ENCODE data around the gene VAV2.
A peak's percentile ranks its signal among the peaks of the same experiment; 100 is the strongest.
"Not testable (repeated sequence)": the region's sequence is repeated elsewhere in the genome, so short reads cannot be mapped to it uniquely, and the experiment has no call there.

The VAV2 gene

DNA sequence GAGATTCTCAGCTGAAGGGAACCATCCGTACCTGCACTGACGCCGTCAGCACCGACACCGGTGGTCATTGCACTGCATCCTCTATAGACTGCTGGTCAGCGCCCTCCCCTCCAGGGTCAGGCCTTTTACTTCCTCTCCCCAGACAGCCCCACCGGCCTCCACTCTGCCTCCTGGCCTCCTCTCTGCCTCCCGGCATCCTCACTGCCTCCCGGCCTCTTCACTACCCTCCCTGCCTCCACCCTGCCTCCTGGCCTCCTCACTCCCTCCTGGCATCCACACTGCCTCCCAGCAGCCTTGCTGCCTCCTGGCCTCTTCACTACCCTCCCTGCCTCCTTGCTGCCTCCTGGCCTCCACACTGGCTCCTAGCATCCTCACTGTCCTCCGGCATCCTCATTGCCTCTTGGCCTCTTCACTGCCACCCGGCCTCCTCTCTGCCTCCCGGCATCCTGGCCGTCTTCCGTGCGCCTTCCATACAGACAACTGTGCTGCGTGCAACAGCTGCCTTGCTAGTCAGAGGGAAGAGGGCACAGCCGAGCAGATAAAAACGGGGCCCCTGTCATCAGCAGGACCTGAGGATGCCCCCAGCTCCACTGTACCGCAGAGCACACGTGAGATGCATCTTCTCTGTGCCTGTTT, 62.0 kb downstream of the VAV2 start:
- ChIA-PET POLR2A (ENCODE audit: low non-redundant PET) (no interaction called here), CTCF (no interaction called here)
- DNase-seq (ENCODE audit: low spot score) = no peak
- TF ChIP-seq, protein P1, sequence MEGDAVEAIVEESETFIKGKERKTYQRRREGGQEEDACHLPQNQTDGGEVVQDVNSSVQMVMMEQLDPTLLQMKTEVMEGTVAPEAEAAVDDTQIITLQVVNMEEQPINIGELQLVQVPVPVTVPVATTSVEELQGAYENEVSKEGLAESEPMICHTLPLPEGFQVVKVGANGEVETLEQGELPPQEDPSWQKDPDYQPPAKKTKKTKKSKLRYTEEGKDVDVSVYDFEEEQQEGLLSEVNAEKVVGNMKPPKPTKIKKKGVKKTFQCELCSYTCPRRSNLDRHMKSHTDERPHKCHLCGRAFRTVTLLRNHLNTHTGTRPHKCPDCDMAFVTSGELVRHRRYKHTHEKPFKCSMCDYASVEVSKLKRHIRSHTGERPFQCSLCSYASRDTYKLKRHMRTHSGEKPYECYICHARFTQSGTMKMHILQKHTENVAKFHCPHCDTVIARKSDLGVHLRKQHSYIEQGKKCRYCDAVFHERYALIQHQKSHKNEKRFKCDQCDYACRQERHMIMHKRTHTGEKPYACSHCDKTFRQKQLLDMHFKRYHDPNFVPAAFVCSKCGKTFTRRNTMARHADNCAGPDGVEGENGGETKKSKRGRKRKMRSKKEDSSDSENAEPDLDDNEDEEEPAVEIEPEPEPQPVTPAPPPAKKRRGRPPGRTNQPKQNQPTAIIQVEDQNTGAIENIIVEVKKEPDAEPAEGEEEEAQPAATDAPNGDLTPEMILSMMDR (conservative IDR thresholded peaks at IDR 0.05; ENCODE audit: low read depth) = no peak
- H3K27ac ChIP-seq = peak overlapping the region; percentile 59

DNA sequence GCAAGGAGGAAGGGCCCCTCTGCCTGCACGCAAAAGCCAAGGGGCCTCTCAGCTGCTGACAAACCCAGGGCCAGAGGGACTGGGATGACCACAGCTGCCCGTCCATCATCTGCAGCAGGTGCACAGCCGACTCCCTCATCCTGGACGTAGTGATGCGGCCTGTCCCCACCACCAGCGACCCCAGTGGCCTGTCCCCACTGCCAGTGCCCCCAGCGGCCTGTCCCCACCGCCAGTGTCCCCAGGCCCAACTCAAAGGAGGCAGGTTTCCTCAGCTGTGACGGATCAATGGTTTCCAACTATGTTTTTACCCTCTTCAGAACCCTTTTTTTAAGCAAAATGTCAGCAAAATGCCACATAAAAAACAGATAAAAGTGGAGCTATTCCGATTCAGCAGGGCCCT, 62.5 kb downstream of the VAV2 start:
- ChIA-PET POLR2A (ENCODE audit: low non-redundant PET) (no interaction called here), CTCF (no interaction called here)
- H3K27ac ChIP-seq = peak overlapping the region; percentile 59
- TF ChIP-seq, protein P1 (conservative IDR thresholded peaks at IDR 0.05; ENCODE audit: low read depth) = no peak
- no peak for DNase-seq (ENCODE audit: low spot score)

DNA sequence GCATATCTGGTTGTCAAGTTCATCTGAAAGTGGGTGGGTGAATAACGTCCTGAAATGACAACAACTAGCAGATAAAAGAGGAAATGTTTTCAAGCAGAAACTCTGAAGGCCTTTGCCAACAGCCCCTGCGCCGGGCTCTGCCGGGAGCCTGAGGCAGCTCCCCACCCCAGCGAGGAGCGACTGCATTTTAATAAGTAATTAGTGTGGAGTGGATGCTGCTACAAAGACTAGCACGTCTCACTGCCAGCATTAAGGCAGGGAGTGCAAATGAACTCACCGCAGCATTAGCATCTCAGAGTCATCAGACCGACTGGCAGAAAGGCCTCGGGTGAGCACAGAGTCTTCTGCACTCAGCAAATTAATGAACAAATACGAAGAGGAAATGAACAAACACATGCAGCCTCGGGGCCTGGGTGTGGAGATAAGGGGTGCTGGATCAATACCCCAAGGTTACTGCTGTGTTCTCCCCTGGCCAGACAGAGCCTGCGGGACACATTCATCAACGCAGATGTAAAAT, 63.8 kb downstream of the VAV2 start:
- DNase-seq (ENCODE audit: low spot score) = no peak
- TF ChIP-seq, protein P1 (conservative IDR thresholded peaks at IDR 0.05; ENCODE audit: low read depth) = no peak
- CTCF ChIA-PET = no interaction called here
- POLR2A ChIA-PET (ENCODE audit: low non-redundant PET) = no interaction called here
- peak overlapping the region; percentile 59 for H3K27ac ChIP-seq

DNA sequence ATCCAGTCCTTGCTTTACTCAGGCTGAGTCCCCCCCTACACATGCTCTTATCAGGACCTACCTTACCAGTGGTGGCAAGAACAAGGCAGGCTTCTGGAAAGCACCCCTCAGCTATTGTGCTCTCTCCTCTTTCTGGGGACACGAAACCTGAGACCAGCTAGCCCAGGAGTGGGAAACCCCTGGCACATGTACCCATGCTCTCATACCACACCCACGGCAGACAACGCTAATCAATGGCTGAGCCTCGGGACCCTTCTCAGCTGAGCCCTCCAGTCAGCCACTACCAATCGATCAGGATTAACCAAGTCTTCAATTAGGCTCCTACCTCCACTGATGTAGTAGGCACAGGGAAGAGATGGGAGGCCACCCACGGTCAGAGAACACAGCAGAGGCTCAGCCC, 65.1 kb downstream of the VAV2 start:
- POLR2A ChIA-PET (ENCODE audit: low non-redundant PET) = no interaction called here
- peak overlapping the region; percentile 59 for H3K27ac ChIP-seq
- CTCF ChIA-PET = no interaction called here
- no peak for DNase-seq (ENCODE audit: low spot score)
- TF ChIP-seq, protein P1 (conservative IDR thresholded peaks at IDR 0.05; ENCODE audit: low read depth) = no peak

DNA sequence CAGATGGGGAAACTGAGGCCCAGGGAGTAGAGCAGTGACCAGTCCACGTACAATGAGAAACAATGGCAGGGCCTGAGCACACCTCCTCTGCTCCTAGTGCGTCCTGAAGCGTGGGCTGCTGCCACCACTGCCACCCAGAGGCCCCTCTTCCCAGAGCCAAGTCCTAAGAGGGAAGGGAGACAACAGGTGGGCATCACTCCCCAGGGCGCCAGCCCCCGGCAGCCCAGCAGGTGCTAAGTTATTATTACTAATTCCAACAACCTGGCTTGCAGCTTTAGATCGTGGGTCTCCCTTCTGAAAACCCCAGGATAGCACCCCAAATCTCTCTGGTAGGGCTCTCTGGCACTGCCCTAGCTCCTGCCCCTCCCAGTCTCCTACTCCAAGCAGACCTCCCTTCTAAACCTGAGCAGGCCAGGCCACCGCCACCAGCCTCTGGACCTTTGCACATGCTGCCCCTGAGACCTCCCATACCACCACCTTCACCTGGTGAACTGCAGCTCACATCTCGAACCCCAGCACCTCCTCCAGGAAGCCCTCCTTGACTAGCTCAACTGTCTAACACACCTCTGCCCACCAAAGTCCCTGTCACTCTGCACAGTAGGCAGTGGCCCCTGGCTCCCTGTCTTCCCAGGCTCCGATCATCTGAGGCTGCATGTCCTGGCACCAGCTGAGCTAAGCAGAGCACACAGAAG, 65.8 kb downstream of the VAV2 start:
- no peak for DNase-seq (ENCODE audit: low spot score)
- H3K27ac ChIP-seq = peak overlapping the region; percentile 59
- POLR2A ChIA-PET (ENCODE audit: low non-redundant PET) = no interaction called here
- TF ChIP-seq, protein P1 (conservative IDR thresholded peaks at IDR 0.05; ENCODE audit: low read depth) = no peak
- CTCF ChIA-PET = interaction anchor here (0.6 to 0.7 kb wide), 4 partner anchors 10 to 389 kb away, joined by 3 to 4 read pairs (median 3); no protein-coding TSS in a partner anchor

DNA sequence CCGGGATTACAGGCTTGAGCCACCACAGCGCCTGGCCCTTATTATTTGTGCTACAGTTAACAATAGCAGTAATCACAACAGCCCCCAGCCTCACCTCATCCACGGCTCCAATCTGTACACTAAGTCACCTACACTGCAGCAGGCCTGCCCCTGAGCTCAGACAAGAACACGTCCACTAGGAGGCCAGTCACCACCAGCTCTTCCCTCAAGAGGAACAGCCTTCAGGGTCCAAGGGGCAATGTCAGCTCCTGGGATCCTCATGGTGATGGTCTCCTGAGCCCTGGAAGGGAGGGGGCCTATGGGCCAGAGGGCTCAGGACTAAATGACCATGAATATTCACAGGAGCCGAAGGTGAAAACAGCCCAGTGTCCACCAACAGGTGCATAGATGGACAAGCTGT, 67.7 kb downstream of the VAV2 start:
- no peak for DNase-seq (ENCODE audit: low spot score)
- TF ChIP-seq, protein P1 (conservative IDR thresholded peaks at IDR 0.05; ENCODE audit: low read depth) = no peak
- POLR2A ChIA-PET (ENCODE audit: low non-redundant PET) = no interaction called here
- CTCF ChIA-PET = interaction anchor here (0.8 to 1.1 kb wide), 2 partner anchors 15 to 69 kb away, joined by 3 to 5 read pairs; no protein-coding TSS in a partner anchor
- peak overlapping the region; percentile 56 for H3K27ac ChIP-seq

DNA sequence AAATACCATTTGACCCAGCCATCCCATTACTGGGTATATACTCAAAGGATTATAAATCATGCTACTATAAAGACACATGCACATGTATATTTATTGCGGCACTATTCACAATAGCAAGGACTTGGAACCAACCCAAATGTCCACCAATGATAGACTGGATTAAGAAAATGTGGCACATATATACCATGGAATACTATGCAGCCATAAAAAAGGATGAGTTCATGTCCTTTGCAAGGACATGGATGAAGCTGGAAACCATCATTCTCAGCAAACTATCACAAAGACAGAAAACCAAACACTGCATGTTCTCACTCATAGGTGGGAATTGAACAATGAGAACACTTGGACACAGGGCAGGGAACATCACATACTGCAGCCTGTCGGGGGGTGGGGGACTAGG, 68.5 kb downstream of the VAV2 start:
- CTCF ChIA-PET; DNase-seq (ENCODE audit: low spot score); H3K27ac ChIP-seq; POLR2A ChIA-PET (ENCODE audit: low non-redundant PET): not testable (repeated sequence)

Measured in RWPE1 (cell line).